Gastroesophageal sphincter (tissue), 3 donors: Measurements from ENCODE around the gene TSPEAR.

Experiments used
- CTCF ChIP-seq, 4 experiments: fragments of 200-600 bp in 2 of 4; fragments of 450-650 bp in 2 of 4; sonication (generic) in 1 of 4; IDR thresholded peaks; one replicate each; pipeline ENCODE4 v1.5.1; 2017 to 2019; ENCODE audit warnings: antibody characterized with exemption in 4 of 4, mild to moderate bottlenecking in 2 of 4, moderate library complexity in 2 of 4
- POLR2A ChIP-seq, 2 donors: fragments of 450-650 bp; IDR thresholded peaks; one replicate each; pipeline ENCODE4 v1.6.1; 2017; ENCODE audit warnings: antibody characterized with exemption in 2 of 2, mild to moderate bottlenecking in 2 of 2, moderate library complexity in 1 of 2
- POLR2AphosphoS5 ChIP-seq: sonication (generic); formaldehyde crosslinking; IDR thresholded peaks from one replicate; pipeline ENCODE4 v1.6.1; 2017; ENCODE audit warnings: antibody characterized with exemption

GRCh38 chr21:44595524-44595923 lies 115.8 kb downstream of the TSPEAR start:
- TF ChIP-seq CTCF (IDR thresholded peaks at IDR 0.05) (no peak), POLR2A (IDR thresholded peaks at IDR 0.05) (no peak), POLR2AphosphoS5 (no peak)
